GM19452 (cell line): ENCODE results near the gene HOXA6.

ENCODE experiments used
- ATAC-seq: cut with Tn5 transposase; IDR thresholded peaks from one replicate; pipeline ENCODE4 v1.9.1; 2021; ENCODE audit not compliant: unreplicated experiment

Gene HOXA6

DNA sequence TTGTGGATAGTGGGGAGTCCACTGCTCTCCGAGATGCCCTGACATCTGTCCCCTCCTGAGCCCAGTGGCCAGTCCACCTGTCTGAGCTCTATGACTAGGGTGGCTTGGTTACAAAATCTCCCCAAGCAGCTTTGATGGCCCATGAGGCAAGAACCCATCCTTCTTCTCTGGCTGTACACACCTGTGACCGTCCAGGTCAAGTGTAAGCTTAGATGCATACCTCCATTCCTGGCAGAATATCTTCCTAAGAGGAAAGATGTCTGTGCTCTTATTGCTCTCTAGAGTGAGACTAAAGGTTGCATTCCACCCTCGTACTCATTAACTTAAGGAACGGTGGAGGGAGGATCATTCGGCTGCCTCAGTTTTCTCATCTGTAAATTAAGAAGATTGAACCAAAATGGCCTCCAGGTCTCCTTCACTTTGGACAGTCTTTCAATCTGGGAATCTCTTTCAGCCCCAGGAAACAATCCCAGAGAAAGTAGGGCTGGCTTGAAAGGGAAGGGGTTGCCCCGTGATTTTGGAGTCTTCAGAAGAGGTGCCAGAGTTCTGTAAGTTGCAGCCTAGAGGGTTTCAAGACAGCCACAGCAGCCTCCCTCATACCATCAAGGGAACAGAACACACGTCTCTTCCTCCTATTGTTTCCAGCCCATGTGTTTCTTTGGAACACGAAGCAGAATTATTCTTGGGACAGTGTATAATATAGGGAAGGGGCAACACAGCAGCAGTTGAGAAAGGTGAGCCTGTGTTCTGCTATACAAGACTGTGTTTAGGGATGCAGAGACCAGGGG lies 22.5 kb downstream of the HOXA6 start:
- no peak for ATAC-seq

- no peak for ATAC-seq
Measured at GRCh38 chr7:27124096-27124901, 23.3 kb downstream of the HOXA6 start.

- no peak for ATAC-seq
Measured at GRCh38 chr7:27123477-27124053, 24.0 kb downstream of the HOXA6 start.

- no peak for ATAC-seq
Measured at GRCh38 chr7:27123007-27123476, 24.5 kb downstream of the HOXA6 start.

- no peak for ATAC-seq
Measured at GRCh38 chr7:27122077-27122910, 25.3 kb downstream of the HOXA6 start.

- no peak for ATAC-seq
Measured at GRCh38 chr7:27121684-27122076, 25.9 kb downstream of the HOXA6 start.

DNA sequence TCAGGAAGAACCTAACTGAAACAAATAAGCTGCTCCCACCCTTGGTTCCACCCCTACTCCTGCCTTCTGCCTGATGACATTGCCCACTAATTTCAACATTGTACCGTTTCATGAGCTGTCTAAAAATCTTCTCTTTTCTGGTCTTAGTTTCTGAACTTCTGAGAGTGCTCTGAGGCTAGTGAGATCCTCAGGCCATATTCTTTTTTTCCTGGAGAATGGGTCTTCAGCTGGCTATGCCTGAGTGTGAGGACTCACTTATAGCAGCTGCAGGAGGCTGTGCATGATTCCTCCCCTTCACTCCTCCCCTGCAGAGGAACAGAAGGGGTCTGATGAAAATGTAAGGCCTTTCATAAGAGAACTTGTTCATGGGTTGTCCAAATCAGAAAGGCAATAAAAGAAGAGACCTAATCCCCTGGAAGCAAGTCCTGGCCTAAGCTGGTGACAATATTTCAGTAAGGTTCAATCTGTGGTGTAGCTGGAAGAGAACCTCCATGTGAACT lies 28.1 kb downstream of the HOXA6 start:
- no peak for ATAC-seq

DNA sequence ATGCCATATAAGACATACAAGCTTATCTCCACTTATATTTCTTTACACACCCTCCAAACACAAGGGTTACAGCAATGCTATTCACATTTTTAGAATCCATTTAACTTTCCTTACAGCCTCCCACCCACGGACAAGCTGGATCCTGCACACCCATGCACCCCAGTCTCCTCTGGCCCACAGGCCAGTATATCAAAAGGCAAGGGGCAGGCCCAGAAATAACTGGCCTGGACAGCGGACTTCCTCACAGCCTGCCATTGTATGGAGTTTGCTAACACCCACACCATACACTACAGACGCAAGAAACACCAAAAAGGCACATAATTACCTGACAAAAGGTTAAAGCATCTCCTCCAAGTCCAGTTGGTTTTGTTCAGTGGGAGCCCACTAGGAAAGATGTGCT lies 29.0 kb downstream of the HOXA6 start:
- no peak for ATAC-seq

DNA sequence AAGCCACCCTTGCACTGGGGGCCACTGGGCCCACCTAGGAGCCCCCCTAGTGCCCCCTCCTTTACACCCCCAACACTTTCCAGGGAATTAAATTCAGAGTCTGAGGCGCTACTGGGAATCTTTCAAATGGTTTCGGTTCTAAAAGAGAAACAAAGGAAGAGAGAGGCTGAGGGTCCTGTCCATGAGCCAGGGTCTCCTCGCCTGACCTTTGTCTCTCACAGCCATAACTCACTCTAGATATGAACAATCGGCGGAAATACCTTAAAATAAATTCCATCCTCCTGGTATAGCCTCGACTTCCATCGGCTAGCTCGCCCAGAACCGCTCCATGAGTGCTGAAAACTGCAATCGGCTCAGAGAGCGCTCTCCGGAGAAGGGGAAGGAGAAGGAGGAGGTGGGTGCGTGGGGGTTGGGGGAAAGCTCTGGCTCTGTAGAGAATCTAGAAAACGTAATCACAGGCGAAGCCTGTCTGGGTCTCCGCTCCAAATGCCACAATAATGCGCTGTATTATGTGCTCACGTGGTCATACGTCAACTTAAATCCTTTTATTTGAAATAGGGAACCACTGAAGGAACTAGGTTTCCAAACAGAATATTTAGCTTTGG lies 29.6 kb downstream of the HOXA6 start:
- ATAC-seq = no peak

DNA sequence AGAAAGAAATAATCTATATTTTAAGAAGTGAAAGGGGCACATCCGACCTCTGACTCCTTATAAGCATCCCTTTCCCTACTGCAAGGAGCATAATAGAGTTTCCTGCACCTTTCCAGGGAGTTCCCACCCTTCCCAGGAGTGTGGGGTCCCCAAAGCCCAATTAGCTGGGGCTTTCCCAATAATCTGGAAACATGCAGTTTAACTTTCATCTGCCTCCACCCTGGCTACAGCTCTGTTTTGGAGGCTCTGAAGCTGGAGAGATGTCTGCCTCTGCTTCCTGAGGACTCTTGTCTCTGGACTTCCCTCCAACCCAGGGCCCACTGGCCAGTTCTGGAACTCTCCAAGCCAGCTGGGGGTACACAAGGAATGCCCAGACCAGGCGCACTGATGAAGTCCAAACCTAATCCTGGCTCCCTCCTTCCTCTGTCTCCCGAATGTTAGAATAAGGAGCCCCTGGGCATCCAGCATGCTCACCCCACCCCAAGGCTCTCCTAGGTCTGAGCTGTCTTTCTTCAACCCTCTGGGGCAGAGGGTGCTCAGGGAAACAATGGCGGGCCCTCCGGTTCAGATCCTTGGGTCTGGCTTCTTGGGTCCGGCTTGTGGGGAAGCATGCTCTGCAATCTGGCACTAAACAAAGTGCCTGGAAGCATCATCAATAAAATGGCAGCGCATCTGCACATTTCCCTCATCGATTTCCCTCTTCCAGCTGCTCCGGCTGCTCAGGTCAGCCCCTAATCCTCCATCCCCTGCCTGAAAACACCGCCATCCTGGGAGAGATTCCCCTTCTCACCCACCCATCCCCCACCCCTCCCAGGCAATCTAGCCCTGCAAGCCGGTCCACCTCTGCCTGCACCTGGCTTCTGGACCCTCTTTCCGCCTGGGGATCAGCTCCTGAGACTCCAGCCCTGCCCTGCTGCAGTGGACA lies 30.4 kb downstream of the HOXA6 start:
- ATAC-seq = no peak

GRCh38 chr7:27116031-27116961 lies 31.3 kb downstream of the HOXA6 start:
- no peak for ATAC-seq

GRCh38 chr7:27115221-27116026 lies 32.1 kb downstream of the HOXA6 start:
- no peak for ATAC-seq

GRCh38 chr7:27114881-27115220 lies 32.7 kb downstream of the HOXA6 start:
- ATAC-seq = no peak

DNA sequence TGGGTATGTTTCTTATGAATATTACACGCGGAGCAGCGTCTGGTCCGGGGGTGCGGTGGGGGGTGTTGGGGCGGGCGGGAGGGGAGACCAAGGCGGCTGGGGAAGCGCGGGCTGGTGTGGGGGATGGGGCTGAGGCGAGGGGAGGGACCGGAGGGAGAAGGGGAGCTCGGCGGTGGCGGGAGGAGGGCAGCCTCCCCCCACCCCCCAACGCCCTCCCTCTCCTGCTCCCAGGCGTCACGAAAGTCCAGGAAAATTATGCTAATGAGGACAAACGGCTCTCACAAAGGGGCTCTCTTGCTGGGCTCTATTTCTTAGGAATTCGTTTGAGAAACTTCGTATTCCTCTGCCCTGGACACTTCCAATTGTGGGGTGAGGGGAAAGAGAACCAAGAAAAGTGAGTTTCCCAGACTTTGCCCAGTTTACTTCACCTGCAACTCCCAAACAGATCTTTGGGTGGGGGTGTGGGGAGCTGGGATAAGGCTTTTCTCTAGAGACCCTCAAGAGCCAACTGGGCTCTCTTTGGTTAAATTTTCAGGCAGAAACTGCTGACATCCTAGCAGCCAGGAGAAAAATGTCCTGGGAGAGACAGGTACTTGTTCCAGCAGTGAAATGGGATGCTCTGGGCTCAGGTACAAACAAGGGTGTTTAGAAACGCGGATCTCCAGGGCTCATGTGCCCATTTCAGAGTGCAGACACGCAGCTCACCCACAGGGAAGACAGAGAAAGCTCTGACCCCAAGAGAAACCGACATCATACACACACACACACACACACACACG lies 33.4 kb downstream of the HOXA6 start:
- ATAC-seq = no peak

DNA sequence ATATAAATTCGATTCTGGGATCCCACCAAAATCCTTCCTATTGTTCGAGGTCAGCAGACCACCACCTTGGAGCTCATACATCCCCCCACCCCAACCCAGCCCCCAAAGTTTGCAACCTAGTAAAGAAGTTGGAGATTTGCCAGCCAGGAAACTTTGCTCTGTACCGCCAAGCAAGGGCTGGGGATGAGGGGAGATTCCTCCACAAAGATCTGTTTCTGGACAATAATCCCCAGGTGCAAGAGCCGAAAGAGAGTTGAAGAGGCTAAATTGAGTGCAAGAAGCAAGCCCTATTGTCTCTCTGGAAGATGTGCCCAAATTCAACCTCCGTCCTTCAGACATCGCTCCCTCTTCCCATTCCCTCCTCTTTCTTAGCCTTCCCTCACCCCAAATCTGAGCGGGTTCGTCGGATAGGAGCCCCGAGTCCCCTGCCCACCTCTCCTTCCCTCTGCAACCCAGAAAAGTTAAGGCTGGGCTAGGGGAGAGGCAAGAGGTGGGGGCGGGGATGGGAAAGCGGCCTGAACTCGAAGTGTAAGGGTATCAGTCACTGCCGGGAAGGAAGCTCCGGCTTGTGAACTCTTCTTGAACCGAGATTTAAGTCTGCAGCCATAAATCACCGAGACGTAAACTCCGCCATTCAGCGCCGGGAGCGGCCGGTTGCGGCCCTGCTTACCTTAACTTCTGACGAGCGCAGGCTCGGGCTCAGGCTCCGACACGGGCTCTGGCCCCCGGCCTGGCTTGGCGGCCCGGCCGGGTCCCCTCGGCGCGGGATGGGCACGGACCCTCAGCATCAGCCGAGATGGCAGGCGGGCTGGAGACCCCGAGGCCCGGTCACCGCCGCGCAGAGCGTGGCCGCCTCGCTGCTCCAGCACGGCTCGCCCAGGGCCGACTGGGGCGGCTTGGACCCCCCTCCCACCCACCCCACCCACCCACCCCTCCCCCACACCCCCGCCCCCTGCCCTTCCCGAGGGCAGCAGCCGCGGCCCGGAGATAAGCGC lies 34.3 kb downstream of the HOXA6 start:
- ATAC-seq = no peak

DNA sequence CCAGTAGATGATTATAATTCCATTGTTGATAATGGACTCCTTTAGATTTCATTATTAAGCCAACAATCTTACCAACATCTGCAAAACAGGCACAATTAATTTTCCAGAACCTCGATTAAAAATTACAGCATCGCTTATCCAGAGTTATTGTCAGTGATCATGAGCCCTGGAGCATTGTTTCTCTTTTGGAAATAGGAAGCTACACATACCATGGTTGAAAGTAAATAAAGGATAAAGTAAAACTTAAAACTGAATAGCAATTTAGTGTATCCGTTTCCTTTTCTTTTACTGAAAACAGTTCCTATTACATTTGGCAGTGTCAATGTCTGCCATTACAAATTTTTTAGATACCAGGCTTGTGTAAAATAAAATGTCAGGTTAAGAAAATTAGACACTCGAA lies 35.2 kb downstream of the HOXA6 start:
- ATAC-seq = no peak
